PC-3 (cell line): ENCODE results near the gene HERC3. TPM values are rescaled to one million over a fixed set of nuclear protein-coding genes. Genes with fewer than 3 reads are reported as not detected.

Experiments used
- ATAC-seq: fragments of 200-7000 bp; cut with Tn5 transposase; 2 replicates; pipeline ENCODE4 v1.9.1; 2020; ENCODE audit warnings: mild to moderate bottlenecking, moderate library complexity
- BruUV-seq: library from RNA; stranded (reverse); fragments of 400-500 nt; replicated peaks from 2 replicates; lab custom pipeline; 2021; lab: Mats Ljungman, UMichigan
- CTCF ChIA-PET: fragments of 300-600 bp; sonication (Branson Sonifier 250); formaldehyde crosslinking; loops from one replicate; lab custom pipeline; 2022; ENCODE audit warnings: antibody characterized with exemption; lab: Charles Lee
- POLR2A ChIA-PET: fragments of 300-600 bp; sonication (Branson Sonifier 250); formaldehyde crosslinking; loops from one replicate; lab custom pipeline; 2022; ENCODE audit warnings: antibody characterized with exemption; ENCODE audit not compliant: unreplicated experiment; lab: Charles Lee
- DNase-seq: peaks from one replicate; pipeline ENCODE4 v3.0.0-alpha.2; 2015
- H2AFZ ChIP-seq: fragments of 300-600 bp; sonication (generic); 2 replicates; pipeline ENCODE4 v1.6.0; 2016; ENCODE audit warnings: antibody characterized with exemption, low read length
- H3F3A ChIP-seq: fragments of 300-600 bp; sonication (generic); one replicate; pipeline ENCODE4 v1.6.0; 2017; ENCODE audit warnings: antibody characterized with exemption, low read length, control low read depth, mild to moderate bottlenecking; ENCODE audit not compliant: unreplicated experiment
- H3K27ac ChIP-seq: fragments of 300-600 bp; sonication (generic); 2 replicates; pipeline ENCODE4 v1.5.1; 2016; ENCODE audit warnings: mild to moderate bottlenecking, low read length
- H3K27me3 ChIP-seq: fragments of 300-600 bp; sonication (generic); 2 replicates; pipeline ENCODE4 v1.6.1; 2016; ENCODE audit warnings: low read length, mixed read lengths
- H3K36me3 ChIP-seq: fragments of 300-600 bp; sonication (generic); 2 replicates; pipeline ENCODE4 v1.6.1; 2016; ENCODE audit warnings: low read depth, mixed run types, low read length, mixed read lengths
- H3K4me1 ChIP-seq: fragments of 300-600 bp; sonication (generic); 2 replicates; pipeline ENCODE4 v1.5.1; 2016; ENCODE audit warnings: low read length; ENCODE audit not compliant: insufficient read depth
- H3K4me2 ChIP-seq: fragments of 300-600 bp; sonication (generic); 2 replicates; pipeline ENCODE4 v1.6.0; 2016; ENCODE audit warnings: low read length
- H3K4me3 ChIP-seq: fragments of 300-600 bp; sonication (generic); 2 replicates; pipeline ENCODE4 v1.5.1; 2016; ENCODE audit warnings: mild to moderate bottlenecking, low read length, mixed read lengths
- H3K79me2 ChIP-seq: fragments of 300-600 bp; sonication (generic); 2 replicates; pipeline ENCODE4 v1.6.1; 2017; ENCODE audit warnings: low read length, mixed read lengths
- H3K9ac ChIP-seq: fragments of 300-600 bp; sonication (generic); 2 replicates; pipeline ENCODE4 v1.6.0; 2016; ENCODE audit warnings: mild to moderate bottlenecking, low read length
- H3K9me2 ChIP-seq: fragments of 300-600 bp; sonication (generic); replicated peaks from 2 replicates; pipeline ENCODE4 v1.6.1; 2016; ENCODE audit warnings: mixed run types, low read length, mixed read lengths
- H3K9me3 ChIP-seq: fragments of 300-600 bp; sonication (generic); 2 replicates; pipeline ENCODE4 v1.6.1; 2016; ENCODE audit warnings: low read length, mixed read lengths
- H4K20me1 ChIP-seq: fragments of 300-600 bp; sonication (generic); 2 replicates; pipeline ENCODE4 v1.6.1; 2016; ENCODE audit warnings: low read length, mixed read lengths
- CTCF ChIP-seq: fragments of 300-600 bp; sonication (generic); conservative IDR thresholded peaks from 2 replicates; pipeline ENCODE4 v1.5.1; 2017; ENCODE audit warnings: antibody characterized with exemption, low read depth, mild to moderate bottlenecking, low read length
- EZH2 ChIP-seq: fragments of 300-600 bp; sonication (generic); IDR thresholded peaks from one replicate; pipeline ENCODE4 v1.6.1; 2017; ENCODE audit warnings: antibody characterized with exemption, mild to moderate bottlenecking, low read length; ENCODE audit not compliant: unreplicated experiment
- EZH2phosphoT487 ChIP-seq: fragments of 300-600 bp; sonication (generic); IDR thresholded peaks from 2 replicates; pipeline ENCODE4 v1.6.1; 2018; ENCODE audit warnings: mild to moderate bottlenecking, antibody characterized with exemption, low read length, borderline replicate concordance
- intact Hi-C: fragments of 100-400 bp; cut with micrococcal nuclease; formaldehyde crosslinking; loops from 2 replicates; pipeline ENCODE4 v1.9.0; 2023
- total RNA-seq: library from RNA; depleted of rRNA; stranded (reverse); fragments of >200 nt; gene quantifications from 2 replicates; pipeline ENCODE4 v1.2.3, GENCODE V29; 2014

The HERC3 gene
- total RNA-seq, 1 experiment from 2014 or later, result 5.2 TPM

- no peaks in the 10 kb centered on the region for H3F3A ChIP-seq
- no peaks in the 10 kb centered on the region for H4K20me1 ChIP-seq
- H3K27ac ChIP-seq, result no peak overlapping the region
- DNase-seq, result no peak
- no TSS peak for BruUV-seq
- TF ChIP-seq EZH2, result no peak
- TF ChIP-seq CTCF, result no peak
- no peak for TF ChIP-seq EZH2phosphoT487
- no peak overlapping the region for H3K4me2 ChIP-seq
- H3K9me3 ChIP-seq, result no peaks in the 10 kb centered on the region
- POLR2A ChIA-PET, result interaction anchor here (0.6 kb wide), 1 partner anchor 124 kb away, joined by 5 read pairs; no protein-coding TSS in a partner anchor
- H2AFZ ChIP-seq, result no peak overlapping the region
- peaks cover 6% of the 10 kb centered on the region; the same call in 1 of the 2 replicates for H3K36me3 ChIP-seq
- ATAC-seq, result no peak
- no peak overlapping the region for H3K4me3 ChIP-seq
- H3K27me3 ChIP-seq, result no peaks in the 10 kb centered on the region
- H3K9ac ChIP-seq, result no peak overlapping the region
- CTCF ChIA-PET, result no interaction called here
- H3K4me1 ChIP-seq, result 0 out of 2 replicates have a peak, but pooled peaks cover 4% of the 10 kb centered on the region
- no peaks in the 10 kb centered on the region for H3K79me2 ChIP-seq
- H3K9me2 ChIP-seq, result no peaks in the 10 kb centered on the region
- intact Hi-C loops, result no loop called here
Measured at GRCh38 chr4:88736264-88736663, 144.0 kb downstream of the HERC3 start.

- Histone ChIP-seq H3K9me2 (no peaks in the 10 kb centered on the region), H3K36me3 (peaks cover 6% of the 10 kb centered on the region; the same call in 1 of the 2 replicates), H3K27ac (no peak overlapping the region), H4K20me1 (no peaks in the 10 kb centered on the region), H3K4me1 (0 out of 2 replicates have a peak, but pooled peaks cover 4% of the 10 kb centered on the region), H2AFZ (no peak overlapping the region), H3K79me2 (no peaks in the 10 kb centered on the region), H3K27me3 (no peaks in the 10 kb centered on the region), H3K9me3 (no peaks in the 10 kb centered on the region), H3K9ac (no peak overlapping the region), H3F3A (no peaks in the 10 kb centered on the region), H3K4me2 (no peak overlapping the region), H3K4me3 (no peak overlapping the region)
- no TSS peak for BruUV-seq
- POLR2A ChIA-PET, result no interaction called here
- CTCF ChIA-PET, result no interaction called here
- intact Hi-C loops, result no loop called here
- ATAC-seq (no peak), DNase-seq (no peak)
- no peak for TF ChIP-seq EZH2phosphoT487
- no peak for TF ChIP-seq EZH2
- no peak for TF ChIP-seq CTCF
Measured at GRCh38 chr4:88737307-88737941, 145.1 kb downstream of the HERC3 start.

GRCh38 chr4:88738180-88738579 lies 145.9 kb downstream of the HERC3 start:
- intact Hi-C loops, result no loop called here
- no peaks in the 10 kb centered on the region for H3F3A ChIP-seq
- H3K4me2 ChIP-seq, result no peak overlapping the region
- no peak overlapping the region for H3K27ac ChIP-seq
- H3K9ac ChIP-seq, result no peak overlapping the region
- no peak for ATAC-seq
- H3K9me2 ChIP-seq, result no peaks in the 10 kb centered on the region
- H3K9me3 ChIP-seq, result no peaks in the 10 kb centered on the region
- no TSS peak for BruUV-seq
- no peak for TF ChIP-seq EZH2phosphoT487
- TF ChIP-seq CTCF, result no peak
- no peak for TF ChIP-seq EZH2
- peaks cover 6% of the 10 kb centered on the region; the same call in 1 of the 2 replicates for H3K36me3 ChIP-seq
- ChIA-PET CTCF (no interaction called here), POLR2A (no interaction called here)
- no peak overlapping the region for H3K4me3 ChIP-seq
- H3K27me3 ChIP-seq, result no peaks in the 10 kb centered on the region
- no peaks in the 10 kb centered on the region for H3K79me2 ChIP-seq
- H4K20me1 ChIP-seq, result no peaks in the 10 kb centered on the region
- 0 out of 2 replicates have a peak, but pooled peaks cover 4% of the 10 kb centered on the region for H3K4me1 ChIP-seq
- H2AFZ ChIP-seq, result no peak overlapping the region
- no peak for DNase-seq
